Chondrocyte (in vitro differentiated cells): Measurements from ENCODE around the gene MACROD2. TPM values are rescaled to one million over a fixed set of nuclear protein-coding genes. Genes with fewer than 3 reads are reported as not detected.

Experiments
- DNase-seq: peaks from one replicate; pipeline ENCODE4 v3.0.0; 2021; ENCODE audit warnings: mixed read lengths, low spot score
- H3K27ac Mint-ChIP-seq: one replicate; pipeline ENCODE4 v1.8.0; 2021; ENCODE audit warnings: mild to moderate bottlenecking, moderate library complexity, mixed read lengths; ENCODE audit not compliant: unreplicated experiment
- H3K27me3 Mint-ChIP-seq: 2 replicates; pipeline ENCODE4 v1.8.0; 2021; ENCODE audit warnings: low read depth, mixed read lengths
- H3K36me3 Mint-ChIP-seq: 2 replicates; pipeline ENCODE4 v1.8.0; 2021; ENCODE audit warnings: low read depth, mixed read lengths
- H3K4me1 Mint-ChIP-seq: 2 replicates; pipeline ENCODE4 v1.8.0; 2021; ENCODE audit warnings: low read depth, mild to moderate bottlenecking, mixed read lengths
- H3K4me3 Mint-ChIP-seq: one replicate; pipeline ENCODE4 v1.8.0; 2021; ENCODE audit warnings: mild to moderate bottlenecking, moderate library complexity, mixed read lengths; ENCODE audit not compliant: unreplicated experiment
- H3K9me3 Mint-ChIP-seq: 2 replicates; pipeline ENCODE4 v1.8.0; 2021; ENCODE audit warnings: low read depth, mixed read lengths
- total RNA-seq: library from RNA; stranded (reverse); gene quantifications from 3 replicates; pipeline ENCODE4 v1.2.1, GENCODE V29; 2021
- TF ChIP-seq, protein P1 (sequence below): fragments of 200-600 bp; sonication (generic); IDR thresholded peaks from 2 replicates; pipeline ENCODE4 v1.5.0; 2021; ENCODE audit warnings: antibody characterized with exemption, mild to moderate bottlenecking, moderate library complexity

Gene MACROD2
- total RNA-seq, 1 donor from 2014 or later, result 3.2 TPM

DNA sequence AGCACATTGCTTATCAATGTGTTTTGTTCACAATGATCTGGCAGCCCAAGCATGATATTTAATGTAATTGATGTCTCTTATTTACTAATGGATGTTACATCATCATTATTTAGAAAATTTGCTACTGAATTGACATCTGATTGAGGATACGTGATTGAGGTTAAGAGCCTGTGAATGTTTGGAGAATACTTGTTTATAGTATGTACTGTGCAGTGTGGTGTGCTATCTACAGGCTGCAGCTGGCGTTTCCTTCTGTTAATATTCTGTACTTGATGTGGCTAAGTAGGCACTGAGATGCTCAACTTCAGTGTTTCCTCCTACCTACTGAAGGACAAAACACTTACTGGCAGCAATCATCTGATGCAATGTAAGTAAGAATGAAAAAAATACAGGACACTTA lies 1051.7 kb downstream of the MACROD2 start:
- H3K4me1 Mint-ChIP-seq, result peaks cover 12% of the 10 kb centered on the region
- TF ChIP-seq, protein P1, sequence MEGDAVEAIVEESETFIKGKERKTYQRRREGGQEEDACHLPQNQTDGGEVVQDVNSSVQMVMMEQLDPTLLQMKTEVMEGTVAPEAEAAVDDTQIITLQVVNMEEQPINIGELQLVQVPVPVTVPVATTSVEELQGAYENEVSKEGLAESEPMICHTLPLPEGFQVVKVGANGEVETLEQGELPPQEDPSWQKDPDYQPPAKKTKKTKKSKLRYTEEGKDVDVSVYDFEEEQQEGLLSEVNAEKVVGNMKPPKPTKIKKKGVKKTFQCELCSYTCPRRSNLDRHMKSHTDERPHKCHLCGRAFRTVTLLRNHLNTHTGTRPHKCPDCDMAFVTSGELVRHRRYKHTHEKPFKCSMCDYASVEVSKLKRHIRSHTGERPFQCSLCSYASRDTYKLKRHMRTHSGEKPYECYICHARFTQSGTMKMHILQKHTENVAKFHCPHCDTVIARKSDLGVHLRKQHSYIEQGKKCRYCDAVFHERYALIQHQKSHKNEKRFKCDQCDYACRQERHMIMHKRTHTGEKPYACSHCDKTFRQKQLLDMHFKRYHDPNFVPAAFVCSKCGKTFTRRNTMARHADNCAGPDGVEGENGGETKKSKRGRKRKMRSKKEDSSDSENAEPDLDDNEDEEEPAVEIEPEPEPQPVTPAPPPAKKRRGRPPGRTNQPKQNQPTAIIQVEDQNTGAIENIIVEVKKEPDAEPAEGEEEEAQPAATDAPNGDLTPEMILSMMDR, result no peak
- DNase-seq, result no peak
- H3K36me3 Mint-ChIP-seq, result no peaks in the 10 kb centered on the region
- peaks cover 1% of the 10 kb centered on the region for H3K9me3 Mint-ChIP-seq
- H3K27ac Mint-ChIP-seq, result no peak overlapping the region
- no peak overlapping the region for H3K4me3 Mint-ChIP-seq
- peaks cover 6% of the 10 kb centered on the region for H3K27me3 Mint-ChIP-seq

- TF ChIP-seq, protein P1, result no peak
- peaks cover 6% of the 10 kb centered on the region for H3K27me3 Mint-ChIP-seq
- peaks cover 7% of the 10 kb centered on the region for H3K9me3 Mint-ChIP-seq
These were observed 1052.3 kb downstream of the MACROD2 start for GRCh38 chr20:15047601-15048000.

GRCh38 chr20:15056246-15056645 lies 1060.9 kb downstream of the MACROD2 start:
- no peaks in the 10 kb centered on the region for H3K27me3 Mint-ChIP-seq
- H3K9me3 Mint-ChIP-seq, result peaks cover 21% of the 10 kb centered on the region
- no peak overlapping the region for H3K4me3 Mint-ChIP-seq
- no peaks in the 10 kb centered on the region for H3K36me3 Mint-ChIP-seq
- TF ChIP-seq, protein P1, result no peak
- H3K27ac Mint-ChIP-seq, result no peak overlapping the region
- H3K4me1 Mint-ChIP-seq, result no peaks in the 10 kb centered on the region
- no peak for DNase-seq

More at GRCh38 chr20:15047601-15048000, 1052.3 kb downstream of the MACROD2 start:
- Mint-ChIP-seq H3K4me3 (no peak overlapping the region), H3K4me1 (peaks cover 12% of the 10 kb centered on the region), H3K27ac (no peak overlapping the region), H3K36me3 (no peaks in the 10 kb centered on the region)
- DNase-seq, result no peak

GRCh38 chr20:15058841-15059240 lies 1063.5 kb downstream of the MACROD2 start:
- Mint-ChIP-seq H3K27ac (no peak overlapping the region), H3K9me3 (peaks cover 2% of the 10 kb centered on the region), H3K4me1 (peaks cover 3% of the 10 kb centered on the region), H3K36me3 (no peaks in the 10 kb centered on the region), H3K4me3 (no peak overlapping the region), H3K27me3 (no peaks in the 10 kb centered on the region)
- no peak for DNase-seq
- TF ChIP-seq, protein P1, result no peak

DNA sequence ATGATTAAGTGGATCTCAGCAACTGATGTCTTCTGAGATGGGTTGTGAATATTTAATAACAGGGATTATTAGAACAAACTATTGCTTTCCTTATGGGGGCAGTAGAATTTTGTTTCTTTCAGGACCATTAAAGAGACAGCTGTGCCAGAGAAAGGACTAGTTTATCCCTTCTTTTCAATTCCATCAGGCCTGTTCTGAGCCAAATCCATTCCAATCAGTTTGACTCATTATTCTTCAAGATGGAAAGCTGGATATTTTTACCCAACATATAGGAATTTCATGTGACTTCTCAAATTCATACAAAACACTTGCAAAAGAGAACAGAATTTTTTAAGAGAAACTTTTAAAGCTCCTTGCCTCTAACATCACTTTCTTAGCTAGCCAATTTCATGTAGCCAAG lies 1064.1 kb downstream of the MACROD2 start:
- no peaks in the 10 kb centered on the region for H3K36me3 Mint-ChIP-seq
- peaks cover 3% of the 10 kb centered on the region for H3K4me1 Mint-ChIP-seq
- DNase-seq, result no peak
- H3K27ac Mint-ChIP-seq, result no peak overlapping the region
- no peak overlapping the region for H3K4me3 Mint-ChIP-seq
- no peaks in the 10 kb centered on the region for H3K9me3 Mint-ChIP-seq
- TF ChIP-seq, protein P1, result no peak
- no peaks in the 10 kb centered on the region for H3K27me3 Mint-ChIP-seq
